ENCODE measurements around the gene PRDM11. TPM values are rescaled to one million over a fixed set of nuclear protein-coding genes. Genes with fewer than 3 reads are reported as not detected.

Gene PRDM11
- total RNA-seq, 1 donor from 2014 or later, result 11.7 TPM

DNA sequence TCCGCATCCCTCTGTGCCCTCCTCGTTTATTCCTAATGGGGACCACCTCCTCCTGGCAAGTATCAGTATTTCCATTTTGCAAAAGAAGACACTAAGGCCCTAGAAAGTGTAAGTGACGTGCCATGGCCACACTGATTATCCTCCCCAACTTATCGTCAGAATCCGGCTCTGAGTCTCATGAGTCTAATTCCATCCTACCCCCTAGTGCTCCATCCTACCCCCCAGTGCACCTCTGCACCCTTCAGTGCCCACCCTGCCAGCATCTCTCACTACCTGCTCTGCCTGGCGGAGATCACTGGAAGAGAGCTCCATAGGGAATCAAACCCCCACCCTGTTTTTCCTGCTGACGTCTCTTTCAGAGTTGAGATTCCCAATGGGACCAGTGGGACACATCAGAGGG, 31.8 kb downstream of the PRDM11 start:
- no peak for DNase-seq

DNA sequence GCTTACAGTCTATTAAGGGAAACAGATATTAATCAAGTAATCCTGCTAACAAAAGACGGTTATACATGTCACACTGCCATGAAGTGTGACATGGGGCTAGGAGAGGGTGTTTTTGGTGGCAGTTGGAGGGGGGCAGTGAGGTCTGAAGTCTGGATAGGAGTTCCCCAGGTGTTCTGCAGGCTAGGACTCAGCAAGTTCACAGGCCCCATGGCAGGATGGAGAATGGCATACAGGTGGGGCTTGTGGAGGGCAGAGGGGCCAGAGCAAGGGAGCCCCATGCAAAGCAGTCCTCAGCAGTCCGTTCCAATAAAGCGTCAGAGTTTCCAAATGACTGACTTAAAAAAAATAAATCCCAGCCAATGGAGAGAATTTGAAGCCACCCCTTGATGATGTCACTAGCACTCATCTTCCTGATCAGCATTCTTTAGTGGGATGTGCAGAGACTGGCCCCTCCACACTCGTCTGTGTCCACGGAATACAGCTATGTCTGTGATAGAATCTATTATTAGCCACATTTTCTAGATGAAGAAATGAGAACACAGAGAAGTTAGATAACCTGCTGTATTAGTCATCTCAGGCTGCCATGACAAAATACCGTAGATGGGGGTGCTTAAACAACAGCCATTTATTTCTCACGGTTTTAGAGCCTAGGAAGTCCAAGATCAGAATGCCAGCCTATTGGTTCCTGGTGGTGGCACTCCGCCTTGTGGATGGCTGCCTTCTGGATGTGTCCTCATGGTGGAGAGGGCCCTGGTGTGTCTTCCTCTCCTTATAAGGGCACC, 32.6 kb downstream of the PRDM11 start:
- peak; percentile 29 for DNase-seq

DNA sequence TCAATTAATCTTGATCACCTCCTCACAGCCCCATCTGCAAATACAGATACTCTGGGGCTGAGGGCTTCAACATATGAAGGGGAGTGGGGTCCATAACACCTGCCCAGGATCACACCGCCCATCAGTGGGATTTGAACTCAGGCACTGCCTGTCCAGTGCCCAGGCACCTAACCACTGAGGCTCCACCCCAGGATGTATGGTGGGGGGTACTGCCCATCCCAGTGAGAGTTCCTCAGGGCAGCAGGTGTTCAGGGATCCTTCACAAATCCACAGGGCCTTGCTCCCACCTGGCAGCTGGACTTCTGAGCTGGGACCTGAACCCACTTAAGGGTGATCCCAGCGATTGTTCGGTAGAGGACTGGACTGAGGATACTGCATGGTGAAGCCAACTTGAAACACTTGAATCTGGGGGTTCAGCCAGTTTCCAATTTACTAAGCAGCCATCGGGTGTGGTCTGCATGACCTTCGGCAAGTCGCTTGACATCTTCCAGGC, 33.3 kb downstream of the PRDM11 start:
- DNase-seq, result no peak

DNA sequence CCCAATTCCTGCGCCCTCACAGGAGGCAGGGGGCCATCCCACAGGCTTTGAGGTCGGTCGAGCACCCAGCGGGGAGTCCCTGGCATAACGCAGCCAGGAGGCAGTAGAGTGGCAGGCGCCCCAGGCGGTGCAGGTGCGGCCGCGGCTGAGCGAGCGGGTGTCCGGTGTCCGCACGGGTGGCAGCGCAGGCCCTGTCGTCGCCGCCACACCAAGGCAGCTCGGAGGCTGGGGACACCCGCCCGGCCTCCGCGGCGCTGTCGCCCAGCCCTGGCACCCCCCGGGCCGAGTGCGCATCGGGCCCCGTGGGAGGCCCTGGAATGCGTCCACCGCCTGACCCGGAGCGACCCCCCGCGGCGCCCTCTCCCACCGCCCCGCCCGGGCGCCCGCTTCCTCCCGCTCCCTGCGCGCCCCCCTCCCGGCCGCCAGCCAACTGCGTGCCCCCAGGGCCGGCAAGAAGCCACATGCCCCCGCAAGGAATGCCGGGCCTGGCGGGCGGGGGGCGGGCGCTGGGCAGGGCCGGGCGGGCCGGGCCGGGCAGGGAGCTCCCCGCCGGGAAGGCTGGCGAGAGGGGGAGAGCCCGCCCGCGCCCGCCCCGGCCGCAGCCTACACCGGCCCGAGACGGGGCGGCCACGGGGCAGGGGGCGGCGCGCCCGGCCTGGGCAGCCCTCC, 33.9 kb downstream of the PRDM11 start:
- peak; percentile 54 for DNase-seq

DNA sequence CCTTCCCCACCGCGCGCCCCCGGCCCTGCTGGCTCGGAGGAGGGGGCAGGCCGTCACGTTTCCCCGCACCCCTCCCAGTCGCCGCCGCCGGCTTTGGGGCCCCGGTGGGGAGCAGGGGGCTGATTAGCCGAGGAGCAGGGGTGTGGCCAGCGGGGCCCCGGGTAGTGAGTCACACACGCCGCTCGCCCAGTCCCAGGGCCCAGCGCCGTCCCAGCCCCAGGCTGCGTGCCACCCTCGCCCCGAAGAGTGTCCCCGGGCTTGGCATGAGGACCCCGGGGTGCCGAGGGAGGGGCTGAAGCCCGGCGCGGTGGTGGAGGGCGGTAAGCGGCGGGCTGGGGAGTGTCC, 34.4 kb downstream of the PRDM11 start:
- DNase-seq, result peak; percentile 54

DNA sequence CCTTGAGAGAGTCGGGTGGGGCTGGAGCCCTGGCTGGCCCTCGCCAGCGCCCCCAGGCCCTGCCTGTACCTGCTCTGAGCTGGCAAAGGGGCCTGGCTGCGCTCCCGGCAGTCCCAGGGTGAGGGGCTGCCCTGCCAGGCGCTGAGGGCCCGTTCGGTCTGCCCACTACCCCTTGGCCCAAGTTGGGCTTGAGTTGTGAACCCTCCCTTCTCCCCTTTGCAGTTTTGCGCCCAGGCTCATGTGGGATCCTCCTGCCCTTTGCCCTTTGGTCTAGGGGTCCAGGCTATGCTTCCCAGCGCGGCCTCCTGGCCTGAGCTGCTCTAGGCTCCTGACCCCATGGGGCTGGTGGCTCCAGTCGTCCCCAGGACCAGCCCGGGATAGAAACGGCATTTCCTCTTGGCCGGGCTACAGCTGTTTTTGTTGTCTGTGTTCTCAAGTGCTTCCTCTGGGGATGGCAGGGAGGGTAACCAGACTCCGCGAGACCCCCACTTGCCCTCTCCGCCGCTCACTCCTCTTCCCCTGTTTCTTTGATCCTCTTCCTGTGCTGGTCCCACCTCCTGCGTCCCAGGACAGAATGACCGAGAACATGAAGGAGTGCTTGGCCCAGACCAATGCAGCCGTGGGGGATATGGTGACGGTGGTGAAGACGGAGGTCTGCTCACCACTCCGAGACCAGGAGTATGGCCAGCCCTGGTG, 34.9 kb downstream of the PRDM11 start:
- peak; percentile 21 for DNase-seq

DNA sequence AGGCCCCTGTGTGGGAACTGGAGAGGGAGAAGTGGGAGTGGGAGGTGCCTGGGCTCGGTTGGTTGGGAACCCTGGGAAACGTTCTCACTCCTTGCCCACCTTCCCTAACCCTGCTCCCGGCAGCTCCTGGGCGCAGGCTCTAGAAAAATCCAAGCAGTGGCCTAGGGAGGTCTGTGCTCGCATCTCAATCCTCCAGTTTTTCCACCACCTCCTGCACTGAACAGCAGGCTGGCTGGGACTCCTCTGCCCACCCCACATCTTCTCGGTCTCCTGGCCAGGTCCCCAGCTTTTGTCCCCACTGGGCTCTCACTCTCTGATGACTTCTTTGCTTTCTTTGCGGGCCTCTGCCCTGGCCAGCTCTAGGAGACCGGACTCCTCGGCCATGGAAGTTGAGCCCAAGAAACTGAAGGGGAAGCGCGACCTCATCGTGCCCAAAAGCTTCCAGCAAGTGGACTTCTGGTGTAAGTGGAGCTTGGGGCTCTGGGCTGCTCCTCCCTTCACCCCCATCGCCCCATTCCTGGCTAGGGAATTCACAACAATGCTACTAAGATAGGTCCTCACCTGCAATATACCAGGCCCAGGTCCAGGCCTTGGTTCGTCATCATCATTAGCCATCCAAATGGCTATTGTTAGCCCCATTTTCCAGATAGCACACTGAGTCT, 35.6 kb downstream of the PRDM11 start:
- no peak for DNase-seq

DNA sequence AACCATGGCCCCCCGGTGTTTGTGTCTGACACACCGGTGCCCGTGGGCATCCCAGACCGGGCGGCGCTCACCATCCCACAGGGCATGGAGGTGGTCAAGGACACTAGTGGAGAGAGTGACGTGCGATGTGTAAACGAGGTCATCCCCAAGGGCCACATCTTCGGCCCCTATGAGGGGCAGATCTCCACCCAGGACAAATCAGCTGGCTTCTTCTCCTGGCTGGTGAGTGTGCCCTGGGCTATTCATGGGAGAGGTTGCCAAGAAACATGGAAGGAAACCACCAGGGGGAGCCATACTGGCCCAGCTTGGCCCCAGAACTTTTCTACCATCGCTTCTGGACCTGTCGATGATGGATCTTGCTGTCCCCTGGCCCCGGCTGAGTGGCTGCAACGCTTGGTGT, 36.5 kb downstream of the PRDM11 start:
- DNase-seq, result peak; percentile 72

DNA sequence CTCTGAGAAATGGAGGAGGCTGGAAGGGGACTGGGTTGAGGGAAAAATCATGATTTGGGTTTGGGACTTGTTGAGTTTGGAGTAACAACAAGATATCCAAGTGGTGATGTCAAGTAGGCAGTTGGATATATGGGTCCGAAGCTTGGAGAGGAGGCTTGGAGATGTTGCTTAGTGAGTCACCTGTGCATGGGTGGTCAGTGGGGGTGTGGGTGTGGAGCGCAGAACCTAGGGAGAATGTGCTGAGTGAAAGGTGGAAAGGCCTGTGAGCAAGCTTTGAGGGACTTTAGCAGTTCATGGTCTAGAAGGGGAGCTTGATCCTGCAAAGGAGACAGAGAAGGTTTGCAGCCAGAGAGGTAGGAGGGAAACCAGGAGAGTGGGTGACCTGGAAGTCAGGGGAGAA, 38.2 kb downstream of the PRDM11 start:
- no peak for DNase-seq

DNA sequence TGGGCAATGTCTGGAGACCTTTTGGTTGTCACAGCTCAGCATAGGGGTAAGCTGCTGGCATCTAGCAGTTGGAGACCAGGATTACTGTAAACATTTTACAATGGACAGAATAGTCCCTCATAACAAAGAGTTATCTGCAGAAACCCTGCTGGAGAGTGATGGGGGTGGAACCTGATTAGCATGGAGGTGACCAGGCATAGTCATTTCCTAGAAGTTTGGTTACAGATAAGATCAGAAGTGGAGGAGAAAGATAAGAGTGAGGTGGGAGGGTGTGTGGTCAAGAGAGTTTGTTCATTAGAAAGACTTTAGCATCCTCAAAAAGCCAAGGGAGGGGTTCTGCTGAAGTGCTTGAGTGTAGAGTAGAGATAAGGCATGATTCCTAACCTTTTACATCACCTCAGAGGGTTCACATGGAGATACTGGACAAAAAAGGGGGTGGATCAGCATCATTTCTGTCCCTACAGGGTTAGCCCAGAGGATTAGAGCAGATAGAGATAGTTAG, 38.8 kb downstream of the PRDM11 start:
- no peak for DNase-seq

DNA sequence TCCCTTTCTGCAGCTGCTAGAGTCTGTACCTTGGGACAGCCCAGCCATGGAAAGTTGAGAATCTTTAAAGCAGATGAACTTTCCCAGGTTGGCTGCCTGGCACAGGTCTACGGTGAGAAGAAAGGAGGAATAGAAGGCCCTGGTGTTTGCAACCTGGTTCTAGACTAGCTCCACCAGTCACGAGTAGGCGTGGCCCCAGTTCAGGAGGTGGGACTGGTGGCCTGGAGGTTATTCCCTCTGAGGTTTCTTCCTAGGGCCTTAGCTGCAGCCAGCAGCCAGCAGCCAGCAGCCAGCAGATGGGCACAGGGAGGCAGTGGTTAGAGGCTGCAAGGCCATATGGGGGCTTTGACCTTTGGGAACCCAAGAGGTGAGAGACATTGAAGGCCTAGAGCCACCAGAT, 40.9 kb downstream of the PRDM11 start:
- no peak for DNase-seq

DNA sequence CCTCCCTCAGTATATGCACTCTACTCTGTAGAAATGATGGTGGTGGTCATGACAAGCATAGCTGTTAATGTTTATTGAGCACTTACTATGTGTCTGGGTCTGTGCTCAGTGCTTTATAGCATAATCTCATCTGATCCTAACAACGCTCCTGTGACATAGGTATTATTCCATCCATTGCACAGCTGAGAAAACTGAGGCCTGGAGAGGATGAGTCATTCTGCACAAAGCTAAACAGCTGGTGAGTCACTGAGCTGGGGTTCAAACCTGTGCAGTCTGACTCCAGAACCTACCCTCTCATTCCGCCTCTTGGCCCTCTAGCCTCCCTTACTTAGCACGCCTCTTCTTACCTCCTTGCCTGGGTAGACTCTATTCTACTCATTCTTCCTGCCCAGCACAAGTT, 41.7 kb downstream of the PRDM11 start:
- DNase-seq, result no peak

DNA sequence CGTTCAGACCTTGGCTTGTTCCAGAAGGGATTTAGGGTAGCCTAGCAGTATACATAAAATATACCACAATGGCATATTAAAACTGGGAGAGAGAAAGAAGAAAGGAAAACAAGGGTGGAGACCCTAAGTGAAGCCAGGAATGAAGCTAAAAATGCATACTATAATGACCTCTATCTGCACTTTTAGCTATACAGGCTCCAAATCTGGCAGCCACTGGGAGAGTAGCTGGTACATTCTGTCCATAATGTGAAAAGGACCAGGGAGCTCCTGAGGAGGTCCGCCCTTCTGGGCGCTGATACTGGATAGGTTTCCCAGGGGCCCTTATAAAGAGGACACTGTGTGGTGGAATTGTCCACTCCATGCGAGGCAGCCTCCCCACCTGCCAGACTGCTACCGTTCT, 42.8 kb downstream of the PRDM11 start:
- no peak for DNase-seq

DNA sequence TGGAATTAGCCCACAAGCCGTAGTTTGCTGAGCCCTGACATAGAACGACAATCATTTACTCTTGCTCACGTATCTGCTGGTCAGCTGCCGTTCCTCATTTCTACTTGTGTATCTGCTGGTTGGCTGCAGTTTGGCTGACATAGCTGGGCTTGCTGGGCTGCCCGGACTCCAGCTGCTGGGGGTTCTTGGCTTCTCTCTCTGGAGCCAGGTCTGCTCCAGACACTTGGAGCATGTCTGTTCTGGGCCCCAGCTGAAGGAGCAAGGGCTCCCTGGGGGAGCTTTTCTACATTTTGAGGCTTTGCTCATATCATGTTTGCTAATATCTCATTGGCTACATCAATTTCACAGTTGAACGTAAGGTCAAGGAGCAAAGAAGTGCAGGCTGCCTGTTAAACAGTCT, 47.3 kb downstream of the PRDM11 start:
- DNase-seq, result no peak

DNA sequence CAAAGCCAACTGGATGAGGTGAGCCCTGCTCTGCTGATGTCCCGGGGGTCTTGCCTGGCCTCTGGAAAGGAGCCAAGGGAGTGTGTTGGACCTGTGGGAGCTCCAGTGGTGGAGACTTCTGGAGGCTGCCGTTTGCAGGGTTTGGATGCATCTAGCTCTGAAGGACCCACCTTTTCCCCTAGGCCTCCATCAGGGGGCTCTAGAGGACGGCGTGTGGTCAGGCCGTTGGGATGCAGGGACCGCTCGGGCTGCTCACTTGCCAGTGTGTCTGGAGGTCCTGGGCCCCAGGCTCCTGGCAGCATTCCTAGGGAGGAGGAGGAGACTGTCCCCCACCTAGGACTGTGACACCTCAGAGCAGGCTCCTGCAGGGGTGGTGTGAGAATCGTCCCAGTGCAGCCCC, 58.3 kb downstream of the PRDM11 start:
- DNase-seq, result no peak

DNA sequence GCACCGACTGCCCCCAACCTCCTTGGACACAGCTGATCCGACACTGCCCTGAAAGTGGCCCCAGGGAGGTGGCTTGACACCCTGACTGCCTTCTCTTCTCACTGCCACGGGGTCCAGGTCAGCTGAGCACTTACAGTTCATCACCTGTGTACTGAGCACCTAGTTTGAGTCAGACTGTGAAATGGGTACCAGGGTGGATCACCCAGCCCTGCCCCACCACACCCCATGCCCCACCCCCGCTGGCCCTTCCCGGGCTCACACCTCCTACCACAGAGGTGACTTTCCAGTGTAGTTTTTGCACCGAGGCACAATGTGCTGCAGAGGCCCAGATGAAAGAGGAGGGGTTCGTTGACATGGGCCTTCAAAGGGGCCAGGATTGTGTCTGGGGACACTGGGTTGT, 59.5 kb downstream of the PRDM11 start:
- DNase-seq, result no peak

DNA sequence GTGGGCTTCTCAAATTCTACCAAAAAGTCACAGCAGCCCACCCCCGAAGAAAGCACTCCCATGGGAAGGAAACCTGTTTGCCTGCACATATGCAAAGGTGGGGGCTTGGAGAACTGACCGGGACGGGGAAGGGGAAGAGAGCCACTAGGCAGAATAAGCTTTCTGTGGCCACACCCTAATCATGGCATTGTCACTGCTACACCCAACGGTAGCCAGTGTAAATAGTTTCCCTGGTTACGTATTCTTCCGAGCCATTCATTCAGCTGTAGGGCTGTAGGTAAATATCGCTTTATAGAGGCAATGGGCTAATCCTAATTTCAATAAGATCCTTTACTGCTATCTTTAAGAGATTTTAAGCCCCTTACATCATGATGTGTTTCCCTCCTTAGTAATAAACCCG, 61.7 kb downstream of the PRDM11 start:
- no peak for DNase-seq

DNA sequence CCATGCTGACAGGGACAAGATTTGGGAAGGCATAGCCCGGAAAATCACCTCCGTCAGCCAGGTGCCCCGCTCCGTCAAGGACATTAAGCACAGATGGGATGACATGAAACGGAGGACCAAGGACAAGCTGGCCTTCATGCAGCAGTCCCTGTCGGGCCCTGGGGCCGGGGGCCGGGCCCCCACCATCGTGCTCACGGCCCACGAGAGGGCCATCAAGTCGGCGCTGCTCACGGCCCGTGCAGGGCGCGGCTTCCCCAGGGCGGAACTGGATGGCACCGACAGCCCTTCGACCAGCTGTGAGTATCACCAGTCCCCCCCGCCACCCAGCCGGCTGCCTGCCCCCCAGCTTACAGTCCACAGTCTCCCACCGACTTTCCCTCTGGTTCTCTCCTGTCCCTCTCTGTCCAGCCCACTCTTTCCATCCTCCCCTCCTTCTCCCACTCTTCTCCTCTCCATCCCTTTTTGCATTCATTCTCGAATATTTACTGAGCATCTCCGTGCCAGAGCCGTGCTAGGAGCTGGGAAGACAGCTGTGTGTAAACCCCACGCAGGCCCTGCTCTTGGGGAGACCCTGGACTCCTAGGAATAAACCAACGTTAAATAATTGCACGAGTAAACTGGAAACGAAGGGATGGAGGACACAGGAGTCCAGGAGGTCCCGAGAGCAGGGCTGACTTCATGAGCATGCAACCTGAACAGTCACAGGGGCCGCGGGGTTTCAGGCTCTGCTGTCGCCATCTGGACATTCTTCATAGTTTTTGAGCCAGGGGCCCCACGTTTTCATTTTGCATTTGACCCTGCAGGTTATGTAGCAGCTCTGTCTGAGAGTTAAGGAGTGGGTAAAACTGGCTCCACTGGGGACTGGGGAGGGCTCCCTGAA, 62.8 kb downstream of the PRDM11 start:
- DNase-seq, result no peak

DNA sequence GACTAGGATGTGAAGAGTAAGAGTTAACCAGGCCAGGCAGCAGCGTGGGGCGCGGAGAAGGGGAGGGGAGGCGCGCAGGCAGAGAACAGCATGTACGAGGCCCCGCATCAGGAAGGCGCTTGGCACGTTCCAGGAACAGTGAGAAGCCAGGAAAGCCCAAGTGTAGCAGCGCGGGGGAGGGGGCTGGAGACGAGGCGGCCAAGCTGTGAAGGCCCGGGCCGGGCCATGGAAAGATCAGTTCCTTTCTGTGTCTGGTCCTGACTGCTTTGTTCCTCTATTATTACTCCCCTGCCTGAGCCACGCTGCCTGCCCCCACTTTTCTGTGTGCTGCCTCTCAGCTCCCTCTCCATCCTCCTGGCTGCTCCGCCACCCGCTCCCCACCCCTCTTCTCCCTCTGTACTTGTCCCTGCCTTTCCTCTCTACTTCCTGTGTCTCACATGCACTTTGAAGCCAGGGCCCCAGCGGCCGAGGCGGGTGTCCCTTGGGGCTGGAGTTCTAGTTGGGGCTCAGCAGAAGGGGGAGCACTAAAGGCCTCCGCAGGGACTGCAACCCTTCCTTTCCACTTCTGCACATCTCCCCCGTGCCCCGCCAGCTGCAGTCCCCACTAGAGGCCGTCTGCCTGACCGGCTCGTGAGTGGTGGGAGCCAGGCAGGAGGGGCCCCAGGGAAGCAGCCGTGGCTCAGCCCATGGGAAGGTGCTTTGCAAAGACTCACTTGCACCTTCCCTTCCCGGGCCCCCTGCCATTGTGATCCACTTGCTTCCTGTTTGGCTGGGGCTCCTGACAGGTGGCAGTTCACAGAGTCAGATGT, 63.7 kb downstream of the PRDM11 start:
- peak; percentile 79 for DNase-seq

DNA sequence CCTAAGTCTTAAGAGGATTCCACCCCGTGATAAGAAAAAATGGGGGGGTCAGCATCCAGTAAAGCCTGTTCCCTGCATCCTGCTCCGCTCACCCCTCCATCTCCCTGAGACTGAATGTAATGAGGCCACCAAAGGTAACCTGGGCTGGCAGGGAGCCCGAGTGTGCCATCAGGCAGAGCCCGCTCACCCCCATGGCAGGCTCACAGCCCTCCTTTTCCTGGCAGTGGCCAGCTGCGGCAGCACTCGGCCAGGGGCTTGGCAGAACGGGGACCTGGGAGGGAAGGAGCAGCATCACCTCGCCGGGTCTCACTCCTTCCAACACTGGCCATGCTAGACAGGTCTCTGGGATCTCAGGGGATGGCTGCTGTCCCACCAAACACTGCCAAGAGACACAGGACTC, 64.4 kb downstream of the PRDM11 start:
- DNase-seq, result no peak

DNA sequence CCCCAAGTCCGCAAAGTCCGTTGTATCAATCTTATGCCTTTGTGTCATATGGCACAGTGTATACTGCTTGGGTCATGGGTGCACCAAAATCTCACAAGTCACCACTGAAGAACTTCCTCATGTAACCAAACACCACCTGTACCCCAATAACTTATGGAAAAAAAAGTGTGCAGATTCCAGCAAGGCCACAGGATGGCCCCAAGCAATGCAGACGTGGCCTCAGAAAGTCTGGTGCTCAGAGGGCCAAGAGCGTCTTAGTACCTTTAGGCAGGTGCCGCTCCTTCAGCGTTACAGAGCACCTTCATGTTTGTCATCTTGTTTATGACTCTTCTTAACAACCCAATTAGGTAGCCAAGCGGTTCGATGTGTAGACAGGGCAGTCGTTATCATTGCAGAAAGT, 65.3 kb downstream of the PRDM11 start:
- DNase-seq, result no peak

Data from dermis blood vessel endothelial cell (primary cell).